ENCODE measurements around the gene BMPR2.
"Not testable (repeated sequence)": the region's sequence is repeated elsewhere in the genome, so short reads cannot be mapped to it uniquely, and the experiment has no call there.

Gene BMPR2

DNA sequence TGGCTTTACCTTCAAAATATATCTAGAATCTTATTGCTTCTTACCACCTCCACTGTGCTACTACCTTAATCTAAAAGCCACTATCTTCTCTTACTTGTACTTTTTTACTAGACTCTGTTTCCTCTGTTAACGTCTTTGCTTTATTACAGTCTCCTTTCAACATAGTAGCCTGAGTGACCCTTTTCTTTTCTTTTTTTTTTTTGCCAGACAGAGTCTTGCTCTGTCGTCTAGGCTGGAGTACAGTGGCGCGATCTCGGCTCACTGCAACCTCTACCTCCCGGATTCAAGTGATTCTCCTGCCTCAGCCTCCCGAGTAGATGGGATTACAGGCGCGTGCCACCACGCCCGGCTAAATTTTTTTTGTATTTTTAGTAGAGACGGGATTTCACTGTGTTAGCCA is 10.4 kb downstream of the BMPR2 start:
- DNase-seq: not testable (repeated sequence)

DNA sequence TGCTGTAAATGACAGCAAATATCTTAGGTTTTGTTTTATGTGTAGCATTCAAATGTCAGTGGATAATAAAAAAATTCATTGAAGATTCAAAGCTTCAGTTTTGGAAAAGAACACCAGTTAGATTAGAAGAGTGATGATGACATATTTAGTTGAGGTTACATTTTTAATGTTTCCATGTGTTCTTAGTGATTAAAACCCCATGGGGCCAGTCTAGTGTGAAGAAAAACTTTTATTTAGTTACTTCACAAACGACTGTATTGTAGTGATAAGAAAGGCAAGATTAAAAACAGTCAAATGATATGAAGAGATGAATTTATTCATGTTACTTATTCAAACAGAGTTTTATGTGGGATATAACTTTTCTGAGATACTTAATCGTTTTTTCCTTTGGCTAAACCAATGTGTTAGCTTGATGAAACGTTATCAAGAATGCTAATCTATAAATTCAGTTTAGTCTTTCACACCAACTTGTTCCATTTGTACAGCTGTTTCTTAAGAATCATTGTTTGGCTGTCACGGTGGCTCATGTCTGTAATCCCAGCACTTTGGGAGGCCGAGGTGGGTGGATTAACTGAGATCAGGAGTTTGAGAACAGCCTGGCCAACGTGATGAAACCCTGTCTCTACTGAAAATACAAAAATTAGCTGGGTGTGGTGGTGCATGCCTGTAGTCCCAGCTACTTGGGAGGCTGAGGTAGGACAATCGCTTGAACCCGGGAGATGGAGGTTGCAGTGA is 11.6 kb downstream of the BMPR2 start:
- DNase-seq: peak in 1 of 2 experiments; percentile 32

DNA sequence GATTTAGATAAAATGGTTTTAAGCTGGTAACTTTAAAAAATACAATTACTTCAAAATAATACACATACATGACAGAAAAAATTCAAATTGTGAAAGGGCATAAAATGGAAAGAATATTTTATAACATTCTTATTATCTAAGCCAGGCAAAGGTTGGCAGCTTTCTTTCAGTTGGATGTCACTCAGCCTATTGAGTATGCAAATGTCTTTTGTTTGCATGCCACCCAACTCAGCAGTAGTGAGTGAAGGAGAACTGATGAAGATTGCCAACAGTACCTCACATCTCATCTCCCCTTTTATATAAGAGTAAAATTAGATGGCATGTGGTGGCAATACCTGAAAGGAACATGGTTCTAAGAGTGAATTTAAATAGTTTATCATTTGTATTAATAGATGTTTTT is 24.8 kb downstream of the BMPR2 start:
- DNase-seq: no peak

DNA sequence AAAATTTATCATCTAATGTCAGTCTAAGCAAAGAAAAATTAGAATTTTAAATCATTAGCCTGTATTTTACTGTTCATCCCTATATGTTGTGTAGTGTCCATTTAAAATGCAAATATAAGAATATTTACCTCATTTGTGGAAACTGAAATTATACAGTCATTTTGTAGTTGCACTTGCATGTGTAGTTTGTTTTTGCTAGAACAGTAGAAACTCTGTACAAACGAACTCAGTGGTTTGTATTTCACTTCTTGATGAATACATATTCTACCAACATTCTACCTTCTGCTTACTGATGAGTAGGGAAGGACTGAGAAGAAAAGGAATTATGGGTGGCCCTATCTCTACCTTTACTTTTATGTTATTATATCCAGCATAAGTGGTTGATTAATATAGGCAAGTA is 29.7 kb downstream of the BMPR2 start:
- no peak for DNase-seq

- DNase-seq: no peak
Observed at GRCh38 chr2:202406445-202406978, 30.4 kb downstream of the BMPR2 start.

DNA sequence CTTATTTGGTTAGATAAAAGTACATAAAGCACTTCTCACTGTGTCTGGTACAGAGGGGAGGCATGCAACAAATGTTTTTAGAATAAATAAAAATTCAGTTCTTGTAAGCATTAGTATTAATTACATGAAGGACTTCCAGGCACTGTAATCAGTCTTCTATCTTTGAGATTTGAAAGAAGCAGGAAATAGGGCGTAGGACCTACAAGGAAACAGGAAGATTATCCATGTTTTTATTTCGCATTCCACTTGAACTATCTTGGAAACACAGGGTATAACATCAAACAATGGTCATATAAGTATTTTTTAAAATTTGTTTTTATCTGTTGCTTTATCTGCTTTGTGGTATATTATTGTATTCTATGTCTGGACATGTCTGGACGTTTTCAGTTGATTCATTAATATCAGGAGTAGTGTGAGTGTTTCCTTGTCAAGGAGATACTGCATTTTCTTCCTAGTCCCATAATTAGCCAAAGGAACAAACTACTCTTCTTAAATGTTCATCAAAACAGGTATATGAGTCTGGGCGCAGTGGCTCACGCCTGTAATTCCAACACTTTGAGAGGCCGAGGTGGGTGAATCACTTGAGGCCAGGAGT is 32.5 kb downstream of the BMPR2 start:
- no peak for DNase-seq

DNA sequence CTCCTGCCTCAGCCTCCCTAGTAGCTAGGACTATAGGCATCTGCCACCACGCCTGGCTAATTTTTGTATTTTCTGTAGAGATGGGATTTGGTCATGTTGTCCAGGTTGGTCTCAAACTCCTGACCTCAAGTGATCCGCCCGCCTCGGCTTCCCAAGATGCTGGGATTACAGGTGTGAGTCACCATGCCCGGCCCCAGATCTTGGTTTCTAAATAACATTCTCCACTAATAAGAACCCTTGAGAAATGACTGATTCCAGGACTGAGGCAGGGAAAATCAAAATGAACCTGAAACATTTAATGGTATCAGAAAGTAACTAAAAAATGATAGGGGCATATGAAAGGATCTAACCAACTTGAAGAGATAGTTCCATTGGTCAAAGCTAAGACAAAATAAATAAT is 34.0 kb downstream of the BMPR2 start:
- DNase-seq: no peak

DNA sequence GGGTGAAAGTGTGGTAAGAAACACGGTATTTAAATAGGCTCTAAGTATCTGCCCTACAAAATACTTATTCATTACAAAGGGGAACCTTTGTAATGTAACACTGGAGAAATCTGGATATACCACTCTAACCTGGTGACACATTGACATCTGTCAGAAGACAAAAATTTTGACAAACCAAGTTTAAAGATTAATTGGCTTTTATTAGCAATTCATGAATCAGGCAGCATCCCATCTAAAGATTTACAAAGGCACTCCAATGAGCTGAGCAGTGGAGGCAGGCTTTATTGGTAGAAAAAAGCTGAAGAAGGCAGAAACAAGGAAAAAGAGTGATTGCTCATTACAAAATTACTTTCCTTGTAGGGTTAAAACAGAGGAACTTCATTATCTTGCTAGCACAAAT is 35.0 kb downstream of the BMPR2 start:
- DNase-seq: no peak

DNA sequence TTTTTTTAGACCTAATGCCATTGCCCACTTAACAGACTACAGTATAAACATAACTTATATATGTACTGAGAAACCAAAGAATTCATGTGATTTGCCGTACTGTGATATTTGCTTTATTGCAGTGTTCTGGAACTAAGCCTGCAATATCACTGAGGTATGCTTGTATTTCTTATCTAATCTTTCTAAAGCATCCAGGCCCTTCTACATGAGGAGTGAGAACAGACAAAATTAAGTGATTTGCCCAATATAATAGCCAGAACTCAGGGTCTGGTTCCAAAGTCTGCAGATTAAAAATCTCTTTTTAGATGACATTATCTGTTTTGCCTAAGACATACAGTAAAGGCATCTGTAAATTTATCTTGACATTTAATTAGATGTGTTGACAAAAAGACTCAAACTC is 41.9 kb downstream of the BMPR2 start:
- DNase-seq: no peak

DNA sequence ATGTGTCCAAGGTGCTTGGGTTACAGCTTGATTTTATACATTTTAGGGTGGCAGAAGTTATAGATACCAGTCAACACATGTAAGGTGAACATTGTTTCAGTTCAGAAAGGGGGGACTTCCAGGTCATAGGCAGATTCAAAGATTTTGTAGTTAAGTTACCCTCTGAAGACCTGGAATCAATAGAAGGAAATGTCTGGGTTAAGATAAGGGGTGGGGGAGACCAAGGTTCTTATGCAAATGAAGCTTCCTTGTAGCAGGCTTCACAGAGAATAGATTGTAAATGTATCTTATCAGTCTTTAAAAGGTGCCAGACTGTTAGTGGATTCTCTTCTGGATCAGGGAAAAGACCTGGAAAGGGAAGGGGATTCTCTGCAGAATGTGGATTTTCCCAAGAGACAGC is 42.4 kb downstream of the BMPR2 start:
- no peak for DNase-seq

- DNase-seq: no peak
Observed at GRCh38 chr2:202423139-202423538, 47.0 kb downstream of the BMPR2 start.

- no peak for DNase-seq
Observed at GRCh38 chr2:202425036-202425435, 48.9 kb downstream of the BMPR2 start.

GRCh38 chr2:202426751-202427150 is 50.6 kb downstream of the BMPR2 start:
- no peak for DNase-seq

- no peak for DNase-seq
Observed at GRCh38 chr2:202429164-202429980, 53.2 kb downstream of the BMPR2 start.

GRCh38 chr2:202432776-202433175 is 56.6 kb downstream of the BMPR2 start:
- no peak for DNase-seq

- DNase-seq: no peak
Observed at GRCh38 chr2:202434472-202434871, 58.3 kb downstream of the BMPR2 start.

DNA sequence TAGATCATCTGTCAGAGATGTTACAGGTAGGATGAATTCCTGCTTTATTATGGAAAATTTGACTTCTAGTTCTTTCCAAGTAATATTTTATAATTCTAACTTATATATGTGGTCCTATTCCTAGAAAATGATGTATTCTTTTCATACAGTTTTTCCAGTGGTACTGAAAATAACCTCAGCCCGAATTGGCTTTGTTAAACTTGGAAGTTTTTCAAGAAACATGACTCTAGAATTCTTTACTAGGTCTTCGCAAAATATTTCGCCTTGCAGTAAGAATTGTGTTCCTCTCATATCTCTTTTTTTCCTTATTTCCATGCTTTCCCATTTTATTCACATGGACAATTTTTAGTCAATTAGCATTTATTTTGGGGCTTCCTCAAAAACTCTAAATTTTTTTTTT is 60.5 kb downstream of the BMPR2 start:
- DNase-seq: no peak

DNA sequence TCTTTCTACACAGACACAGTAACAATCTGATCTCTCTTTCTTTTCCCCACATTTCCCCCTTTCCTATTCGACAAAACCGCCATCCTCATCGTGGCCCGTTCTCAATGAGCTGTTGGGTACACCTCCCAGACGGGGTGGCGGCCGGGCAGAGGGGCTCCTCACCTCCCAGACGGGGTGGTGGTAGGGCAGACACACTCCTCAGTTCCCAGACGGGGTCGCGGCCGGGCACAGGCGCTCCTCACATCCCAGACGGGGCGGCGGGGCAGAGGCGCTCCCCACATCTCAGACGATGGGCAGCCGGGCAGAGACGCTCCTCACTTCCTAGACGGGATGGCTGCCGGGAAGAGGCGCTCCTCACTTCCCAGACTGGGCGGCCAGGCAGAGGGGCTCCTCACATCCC is 64.0 kb downstream of the BMPR2 start:
- not testable (repeated sequence) for DNase-seq

DNA sequence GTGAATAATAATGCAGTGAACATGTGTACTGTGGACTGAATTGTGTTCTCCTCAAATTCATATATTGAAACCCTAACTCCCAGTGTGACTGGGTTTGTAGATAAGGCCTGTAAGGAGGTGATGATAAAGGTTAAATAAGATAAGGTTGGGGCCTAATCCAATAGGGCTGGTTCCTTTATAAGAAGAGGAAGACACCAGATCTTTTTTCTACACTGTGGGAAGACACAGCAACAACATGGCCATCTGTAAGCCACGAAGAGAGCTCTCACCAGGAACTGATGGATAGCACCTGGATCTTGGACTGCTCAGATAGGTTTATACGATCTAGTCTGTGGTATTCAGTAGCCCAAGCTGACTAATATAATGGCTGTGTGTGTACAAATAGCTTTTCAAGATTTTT is 66.8 kb downstream of the BMPR2 start:
- no peak for DNase-seq

- DNase-seq: no peak
Observed at GRCh38 chr2:202444000-202444399, 67.9 kb downstream of the BMPR2 start.

DNA sequence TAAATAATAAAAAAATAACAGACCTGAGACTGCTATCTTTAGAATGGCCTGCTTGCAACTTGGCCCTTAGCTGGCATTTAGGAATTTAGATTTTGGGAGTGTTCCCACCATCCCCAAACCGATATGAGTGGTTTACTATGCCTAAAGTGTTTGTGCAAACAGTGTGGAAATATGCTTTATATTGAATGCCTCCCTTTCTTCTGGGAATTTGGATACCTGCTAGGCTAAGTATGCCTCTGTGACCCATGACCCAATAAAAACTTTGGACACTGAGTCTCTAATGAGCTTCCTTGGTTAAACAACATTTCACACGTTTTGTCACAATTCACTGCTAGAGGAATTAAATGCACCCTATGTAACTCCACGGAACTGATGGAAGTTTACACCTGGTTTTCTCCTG is 73.2 kb downstream of the BMPR2 start:
- no peak for DNase-seq

GRCh38 chr2:202450785-202451184 is 74.7 kb downstream of the BMPR2 start:
- no peak for DNase-seq

GRCh38 chr2:202452744-202453143 is 76.6 kb downstream of the BMPR2 start:
- DNase-seq: no peak

- DNase-seq: no peak
Observed at GRCh38 chr2:202454536-202454935, 78.4 kb downstream of the BMPR2 start.

Data from activated T-cell treated with anti-CD3 and anti-CD28 coated beads, Interleukin-2, amount 50 U/mL, for 48 hours (primary cell).